Measurements from ENCODE around the gene ROCK1.
"Not testable (repeated sequence)": the region's sequence is repeated elsewhere in the genome, so short reads cannot be mapped to it uniquely, and the experiment has no call there.

Gene ROCK1

GRCh38 chr18:21049306-21049705 lies 62.3 kb downstream of the ROCK1 start:
- FAIRE-seq, result no peak

GRCh38 chr18:21047126-21047525 lies 64.5 kb downstream of the ROCK1 start:
- no peak for FAIRE-seq

GRCh38 chr18:21040466-21040865 lies 71.1 kb downstream of the ROCK1 start:
- FAIRE-seq, result no peak

- no peak for FAIRE-seq
Observed at GRCh38 chr18:21038201-21038600, 73.4 kb downstream of the ROCK1 start.

DNA sequence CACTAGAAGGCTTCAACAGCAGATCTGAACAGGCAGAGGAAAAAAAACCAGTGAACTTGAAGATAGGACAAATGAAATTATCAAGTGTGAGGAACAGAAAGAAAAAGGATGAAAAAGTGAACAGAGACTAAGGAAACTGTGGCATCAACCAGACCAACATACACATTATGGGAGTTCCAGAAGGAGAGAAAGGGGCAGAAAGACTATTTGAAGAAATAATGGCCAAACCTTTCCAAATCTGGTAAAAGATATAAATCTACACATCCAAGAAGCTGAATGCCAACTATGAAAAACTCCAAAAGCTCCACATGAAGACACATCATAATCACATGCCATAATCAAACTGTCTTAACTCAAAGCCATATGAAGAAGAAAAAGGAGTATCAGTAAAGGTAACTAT lies 79.8 kb downstream of the ROCK1 start:
- FAIRE-seq, result no peak

GRCh38 chr18:21018257-21018656 lies 93.4 kb downstream of the ROCK1 start:
- FAIRE-seq, result not testable (repeated sequence)

DNA sequence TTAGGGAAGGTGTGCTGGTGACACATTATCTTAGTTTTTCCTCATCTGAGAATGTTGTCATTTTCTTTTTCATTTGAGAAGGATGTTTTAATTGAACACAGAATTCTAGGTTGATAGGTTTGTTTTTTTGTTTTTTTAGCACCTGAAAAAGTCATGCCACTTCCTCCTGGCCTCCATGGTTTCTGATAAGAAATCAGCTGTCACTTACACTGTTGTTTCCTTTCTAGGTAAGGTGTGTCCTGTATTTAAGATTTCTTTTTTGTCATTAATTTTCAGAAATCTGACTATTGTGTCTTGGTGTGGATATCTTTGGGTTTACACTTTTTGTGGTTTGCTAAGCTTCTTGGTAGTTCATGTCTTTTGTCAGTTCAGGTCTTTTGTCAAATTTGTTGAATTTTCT lies 99.3 kb downstream of the ROCK1 start:
- no peak for FAIRE-seq

DNA sequence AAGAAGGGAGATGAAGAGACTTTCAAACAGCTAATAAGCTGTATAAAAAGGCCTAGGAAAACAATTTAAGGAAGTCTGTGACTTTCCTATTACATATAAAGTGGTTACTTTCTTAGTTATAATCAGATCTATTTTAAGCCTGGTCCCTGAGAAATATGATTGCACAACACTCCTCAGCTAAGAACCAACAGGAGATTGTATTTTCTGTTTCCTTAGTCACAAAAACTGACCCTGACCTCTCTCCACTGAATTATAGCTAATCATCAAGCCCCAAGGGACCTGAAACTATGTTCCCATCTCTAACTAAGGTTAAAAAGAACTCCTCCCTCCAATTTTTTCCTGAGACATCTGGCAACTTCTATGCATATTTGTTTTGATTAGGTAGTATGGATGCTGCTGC lies 106.9 kb downstream of the ROCK1 start:
- FAIRE-seq, result no peak

DNA sequence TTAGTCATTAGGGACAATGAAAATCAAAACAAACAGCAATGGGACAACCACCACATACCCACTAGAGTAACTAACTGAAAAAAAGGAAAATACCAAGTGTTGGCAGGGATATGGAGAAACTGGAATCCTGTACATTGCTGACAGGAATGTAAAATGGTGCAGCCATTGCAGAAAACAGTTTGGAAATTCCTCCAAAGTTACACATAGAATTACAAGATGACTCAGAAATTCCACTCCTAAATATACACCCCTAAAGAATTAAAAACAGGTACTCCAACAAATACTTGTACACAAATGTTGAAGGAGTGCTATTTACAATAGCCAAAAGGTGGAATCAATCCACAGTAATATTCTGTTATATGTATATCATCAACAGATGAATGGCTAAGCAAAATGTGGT lies 110.9 kb downstream of the ROCK1 start:
- no peak for FAIRE-seq

DNA sequence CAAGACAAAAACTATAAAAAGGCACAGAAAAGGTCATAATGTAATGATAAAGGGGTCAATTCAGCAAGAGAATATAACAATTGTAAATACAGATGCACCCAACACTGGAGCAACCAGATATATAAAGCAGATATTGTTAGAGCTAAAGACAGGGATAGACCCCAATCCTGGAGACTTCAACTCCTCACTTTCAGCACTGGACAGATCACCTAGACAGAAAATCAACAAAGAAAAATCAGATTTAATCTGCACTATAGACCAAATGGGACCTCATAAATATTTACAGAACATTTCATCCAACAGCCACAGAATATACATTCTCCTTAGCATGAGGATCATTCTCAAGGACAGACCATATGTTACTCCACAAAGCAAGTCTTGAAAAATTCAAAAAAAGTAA lies 114.2 kb downstream of the ROCK1 start:
- FAIRE-seq, result no peak

DNA sequence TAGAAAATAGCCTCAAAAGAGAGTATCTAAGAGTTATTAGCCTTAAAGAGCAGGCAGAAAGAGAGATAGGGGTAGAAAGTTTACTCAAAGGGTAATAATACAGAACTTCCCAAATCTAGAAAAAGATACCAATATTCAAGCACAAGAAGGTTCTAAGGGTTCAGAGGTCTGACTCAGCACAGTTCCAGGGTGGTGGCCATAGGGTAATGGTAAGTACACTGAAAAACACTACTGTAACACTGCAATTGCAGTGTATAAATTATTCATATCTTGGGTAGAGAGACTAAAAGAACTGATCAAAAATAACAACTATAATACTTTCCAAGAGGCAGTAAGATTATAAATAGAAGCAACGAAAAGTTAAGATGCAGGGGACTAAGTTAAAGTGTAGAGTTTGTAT lies 115.2 kb downstream of the ROCK1 start:
- FAIRE-seq, result no peak

DNA sequence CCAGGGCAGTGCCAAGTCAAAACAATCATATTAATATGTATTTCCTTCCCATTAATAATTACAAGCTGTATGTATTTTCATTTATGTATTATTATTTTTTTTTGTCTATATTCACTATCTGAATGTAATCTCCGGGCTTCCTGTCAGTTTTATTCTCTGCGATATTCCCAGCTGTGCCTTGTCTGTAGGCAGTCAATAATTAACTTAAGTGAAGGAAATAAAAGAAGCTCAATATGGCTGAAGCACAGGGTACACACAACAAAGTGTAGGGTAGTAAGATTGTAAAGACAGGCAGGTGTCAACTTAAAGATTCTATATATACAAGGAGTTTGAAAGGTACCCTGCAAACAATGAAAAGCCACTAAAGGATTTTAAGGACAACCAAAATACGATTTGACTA lies 122.9 kb downstream of the ROCK1 start:
- no peak for FAIRE-seq

DNA sequence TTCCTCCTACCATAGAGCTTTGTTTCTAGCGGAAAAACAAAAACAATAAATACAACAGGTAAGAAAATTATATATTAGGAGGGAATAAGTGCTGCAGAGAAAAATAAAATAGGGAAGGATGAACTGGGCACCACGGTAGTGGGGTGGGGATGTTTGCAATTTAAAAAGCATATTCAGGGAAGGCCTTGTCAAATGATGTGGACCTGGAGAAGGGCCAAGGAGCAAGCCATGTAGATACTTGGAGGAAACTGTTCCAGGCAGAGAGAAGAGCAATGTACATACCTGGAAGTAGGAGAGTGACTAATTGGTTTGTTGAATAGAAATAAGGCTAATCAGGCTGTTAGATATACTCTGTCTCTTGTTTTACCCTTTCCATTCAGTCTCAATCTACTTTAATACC lies 136.5 kb downstream of the ROCK1 start:
- no peak for FAIRE-seq

- FAIRE-seq, result peak; percentile 31
Observed at GRCh38 chr18:20971886-20972267, 139.7 kb downstream of the ROCK1 start.

DNA sequence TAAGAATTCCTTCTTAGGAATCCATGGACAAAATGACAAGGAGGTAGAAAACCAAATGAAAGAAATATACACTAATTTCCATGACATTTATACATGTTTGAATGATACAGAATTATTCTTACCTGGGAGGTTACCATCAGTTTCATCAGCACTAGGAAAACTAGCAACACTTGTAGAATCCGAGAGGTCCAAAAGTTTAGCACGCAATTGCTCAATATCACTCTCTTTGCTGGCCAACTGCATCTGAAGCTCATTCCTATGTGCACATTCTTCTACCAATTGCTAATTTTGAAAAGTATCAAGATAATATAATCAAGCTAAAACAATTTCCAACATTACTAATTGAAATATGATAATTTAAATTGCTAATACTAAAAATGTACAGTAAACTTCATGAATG lies 144.8 kb downstream of the ROCK1 start:
- FAIRE-seq, result no peak

DNA sequence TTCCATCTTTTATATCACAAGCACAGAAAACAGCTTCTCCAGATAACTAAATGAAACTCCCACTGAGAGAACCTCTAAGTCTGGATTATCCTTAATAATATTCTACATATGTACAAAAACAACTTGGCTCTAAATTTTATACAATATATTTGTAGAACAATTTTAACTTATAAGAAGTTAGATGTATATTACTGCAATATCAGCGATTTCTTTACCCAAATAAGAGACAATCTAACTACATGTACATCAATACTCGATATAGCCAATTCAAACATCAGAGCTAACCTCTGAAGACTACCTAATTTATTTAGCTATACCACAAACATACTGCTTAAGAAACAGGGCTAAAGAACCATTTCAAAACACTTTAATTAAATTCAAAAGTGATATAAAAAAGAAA lies 148.6 kb downstream of the ROCK1 start:
- FAIRE-seq, result no peak

DNA sequence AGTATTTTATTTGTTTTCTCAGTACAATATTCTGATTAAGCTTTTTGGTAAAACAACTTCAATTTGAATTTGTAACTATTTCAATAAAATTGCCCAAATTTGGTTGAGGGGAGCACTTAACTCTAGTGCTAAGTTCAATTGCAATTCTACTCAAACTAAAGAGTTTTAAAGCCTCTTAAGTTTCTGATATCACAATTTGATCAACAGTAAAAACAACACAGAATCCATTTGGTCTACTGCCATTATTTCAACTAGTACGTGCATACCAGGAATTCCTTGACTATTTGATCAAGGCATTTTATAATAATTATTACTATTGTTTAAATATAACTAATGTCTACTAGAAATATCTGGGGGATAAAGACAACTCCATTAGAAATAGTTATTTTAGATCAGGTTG lies 150.9 kb downstream of the ROCK1 start:
- FAIRE-seq, result no peak

DNA sequence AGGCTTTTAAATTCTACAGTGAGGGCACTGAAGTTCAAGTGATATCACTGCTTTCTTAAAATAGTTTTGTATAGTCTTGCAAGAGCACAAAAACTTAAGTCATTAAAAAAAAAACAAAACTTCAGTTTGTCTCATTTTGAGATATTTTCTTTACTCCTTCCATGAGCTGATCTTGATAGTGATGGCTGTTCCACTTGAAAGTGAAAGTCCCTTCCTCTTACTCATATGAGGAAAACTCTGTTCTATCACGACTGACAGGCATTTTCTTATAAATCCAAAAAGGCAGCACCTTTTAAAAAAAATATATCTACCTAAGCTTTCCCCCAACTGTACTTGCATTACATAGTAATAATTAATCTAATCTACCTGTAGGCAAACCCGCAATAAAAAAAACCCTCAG lies 160.8 kb downstream of the ROCK1 start:
- not testable (repeated sequence) for FAIRE-seq
